Suprapubic skin (tissue), 4 donors: ENCODE measurements around the gene GFOD2. TPM values are rescaled to one million over a fixed set of nuclear protein-coding genes. Genes with fewer than 3 reads are reported as not detected.
A peak's percentile ranks its signal among the peaks of the same experiment; 100 is the strongest.

Source experiments
- DNase-seq, 2 donors: peaks; one replicate each; pipeline ENCODE4 v3.0.0-alpha.2; 2019; ENCODE audit warnings: low spot score in 2 of 2
- H3K27ac ChIP-seq: fragments of 200-600 bp; sonication (generic); one replicate; pipeline ENCODE4 v1.5.1; 2019
- H3K27me3 ChIP-seq: fragments of 200-600 bp; sonication (generic); one replicate; pipeline ENCODE4 v1.5.1; 2019
- H3K36me3 ChIP-seq: fragments of 200-600 bp; sonication (generic); one replicate; pipeline ENCODE4 v1.5.1; 2019
- H3K4me1 ChIP-seq: fragments of 200-600 bp; sonication (generic); one replicate; pipeline ENCODE4 v1.5.1; 2019
- H3K4me3 ChIP-seq: fragments of 200-600 bp; sonication (generic); one replicate; pipeline ENCODE4 v1.5.1; 2019; ENCODE audit warnings: mild to moderate bottlenecking
- H3K9me3 ChIP-seq: fragments of 200-600 bp; sonication (generic); one replicate; pipeline ENCODE4 v1.5.1; 2019
- CTCF ChIP-seq, 2 donors: fragments of 200-600 bp in 1 of 2; fragments of 450-650 bp in 1 of 2; sonication (generic) in 1 of 2; IDR thresholded peaks; one replicate each; pipeline ENCODE4 v1.5.1; 2016 to 2019; ENCODE audit warnings: antibody characterized with exemption in 2 of 2, mild to moderate bottlenecking in 1 of 2, moderate library complexity in 1 of 2
- EP300 ChIP-seq: sonication (generic); formaldehyde crosslinking; IDR thresholded peaks from one replicate; pipeline ENCODE4 v1.6.1; 2017; ENCODE audit warnings: antibody characterized with exemption
- POLR2A ChIP-seq, 2 donors: fragments of 450-650 bp; IDR thresholded peaks; one replicate each; pipeline ENCODE4 v1.6.1; 2017; ENCODE audit warnings: antibody characterized with exemption in 2 of 2, mild to moderate bottlenecking in 2 of 2, moderate library complexity in 2 of 2
- POLR2AphosphoS5 ChIP-seq, 3 donors: sonication (generic); formaldehyde crosslinking; IDR thresholded peaks; one replicate each; pipeline ENCODE4 v1.6.1; 2017; ENCODE audit warnings: antibody characterized with exemption in 3 of 3
- WGBS: methylation state at CpG from one replicate; pipeline ENCODE4 v1.1.5; 2018; 5-methylcytosine and 5-hydroxymethylcytosine counted together
- total RNA-seq, 4 donors: library from RNA; depleted of rRNA; stranded (reverse); fragments of >200 nt; gene quantifications; one replicate each; pipeline ENCODE4 v1.1.0, GENCODE V29; 2016

GFOD2 gene
- total RNA-seq, 4 donors from 2014 or later: 18.3 to 31.1 (median 25.9) TPM

GRCh38 chr16:67648088-67648763, 70.9 kb downstream of the GFOD2 start:
- Histone ChIP-seq H3K4me1 (peaks cover 33% of the 10 kb centered on the region), H3K27ac (no peak overlapping the region), H3K4me3 (no peak overlapping the region), H3K36me3 (no peaks in the 10 kb centered on the region), H3K9me3 (no peaks in the 10 kb centered on the region), H3K27me3 (peaks cover 84% of the 10 kb centered on the region)
- 24% methylated on average over 40 of the region's 65 CpGs for WGBS
- peak in 1 of 2 donors; percentile 57 for DNase-seq
- no peak for TF ChIP-seq CTCF (IDR thresholded peaks at IDR 0.05)
- no peak for TF ChIP-seq POLR2AphosphoS5 (IDR thresholded peaks at IDR 0.05)
- no peak for TF ChIP-seq EP300
- TF ChIP-seq POLR2A (IDR thresholded peaks at IDR 0.05): no peak

DNA sequence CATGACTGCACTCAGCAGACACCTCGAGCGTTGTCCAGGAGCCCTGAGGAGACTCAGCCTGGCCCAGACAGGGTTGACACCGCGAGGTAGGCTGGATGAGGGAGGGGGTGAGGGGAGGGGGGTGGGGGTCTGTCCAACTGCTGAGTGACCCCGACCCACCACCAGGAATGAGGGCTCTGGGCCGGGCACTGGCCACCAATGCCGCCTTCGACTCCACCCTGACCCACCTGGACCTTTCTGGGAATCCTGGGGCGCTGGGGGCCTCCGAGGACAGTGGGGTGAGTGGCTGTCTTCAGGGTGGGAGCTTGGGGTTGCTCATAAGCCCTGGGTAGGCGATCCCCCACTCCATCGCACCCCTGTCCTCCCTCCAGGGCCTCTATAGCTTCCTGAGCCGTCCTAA, 71.4 kb downstream of the GFOD2 start:
- H3K36me3 ChIP-seq: no peaks in the 10 kb centered on the region
- H3K4me3 ChIP-seq: no peak overlapping the region
- TF ChIP-seq POLR2AphosphoS5 (IDR thresholded peaks at IDR 0.05): no peak
- no peak for TF ChIP-seq CTCF (IDR thresholded peaks at IDR 0.05)
- no peak for TF ChIP-seq POLR2A (IDR thresholded peaks at IDR 0.05)
- no peak for TF ChIP-seq EP300
- DNase-seq: no peak
- H3K27ac ChIP-seq: no peak overlapping the region
- WGBS: 77% methylated on average over 12 of the region's 13 CpGs
- H3K27me3 ChIP-seq: peaks cover 78% of the 10 kb centered on the region
- peaks cover 31% of the 10 kb centered on the region for H3K4me1 ChIP-seq
- no peaks in the 10 kb centered on the region for H3K9me3 ChIP-seq

GRCh38 chr16:67647111-67647651, 71.9 kb downstream of the GFOD2 start:
- no peaks in the 10 kb centered on the region for H3K9me3 ChIP-seq
- WGBS: 73% methylated on average over 3 of the region's 15 CpGs
- peaks cover 73% of the 10 kb centered on the region for H3K27me3 ChIP-seq
- no peak overlapping the region for H3K27ac ChIP-seq
- DNase-seq: no peak
- TF ChIP-seq POLR2AphosphoS5 (IDR thresholded peaks at IDR 0.05) (no peak), EP300 (no peak), POLR2A (IDR thresholded peaks at IDR 0.05) (no peak), CTCF (IDR thresholded peaks at IDR 0.05) (no peak)
- H3K4me1 ChIP-seq: peaks cover 31% of the 10 kb centered on the region
- H3K36me3 ChIP-seq: no peaks in the 10 kb centered on the region
- H3K4me3 ChIP-seq: no peak overlapping the region

DNA sequence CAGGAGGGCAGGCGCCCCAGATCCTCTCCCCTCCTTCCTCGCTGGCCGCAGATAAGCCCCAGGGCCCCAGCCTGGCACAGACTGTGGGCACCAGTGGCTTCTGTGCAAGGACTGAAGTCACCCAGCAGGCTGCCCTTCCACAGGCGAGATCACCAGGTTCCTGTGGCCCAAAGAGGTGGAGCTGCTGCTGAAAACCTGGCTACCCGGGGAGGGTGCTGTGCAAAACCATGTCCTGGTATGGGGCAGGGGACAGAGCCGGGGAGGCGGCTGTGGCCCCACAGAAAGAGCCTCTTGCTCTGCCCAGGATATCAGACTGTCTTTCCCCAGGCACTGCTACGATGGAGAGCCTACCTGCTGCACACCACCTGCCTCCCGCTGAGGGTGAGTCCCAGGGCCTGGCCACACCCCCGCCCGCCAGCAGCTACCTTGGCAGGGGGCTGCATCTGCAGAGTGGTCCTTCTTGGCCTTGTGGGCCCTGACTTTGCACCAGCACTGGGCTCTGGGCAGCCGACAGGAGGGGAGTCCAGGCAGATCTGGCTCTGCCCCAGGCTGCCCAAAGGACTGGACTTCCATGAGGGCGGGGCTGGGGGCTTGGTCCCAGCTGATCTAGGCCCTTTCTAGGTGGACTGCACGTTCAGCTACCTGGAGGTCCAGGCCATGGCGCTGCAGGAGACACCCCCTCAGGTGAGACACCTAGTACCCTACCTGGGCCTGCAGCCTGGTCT, 73.6 kb downstream of the GFOD2 start:
- Histone ChIP-seq H3K9me3 (no peaks in the 10 kb centered on the region), H3K4me1 (peaks cover 39% of the 10 kb centered on the region), H3K36me3 (no peaks in the 10 kb centered on the region), H3K27me3 (peaks cover 60% of the 10 kb centered on the region), H3K4me3 (peak overlapping the region; percentile 35), H3K27ac (no peak overlapping the region)
- WGBS: 85% methylated on average over 6 of the region's 15 CpGs
- TF ChIP-seq EP300 (no peak), POLR2A (IDR thresholded peaks at IDR 0.05) (no peak), POLR2AphosphoS5 (IDR thresholded peaks at IDR 0.05) (no peak), CTCF (IDR thresholded peaks at IDR 0.05) (no peak)
- peak; percentile 65 to 67 for DNase-seq

DNA sequence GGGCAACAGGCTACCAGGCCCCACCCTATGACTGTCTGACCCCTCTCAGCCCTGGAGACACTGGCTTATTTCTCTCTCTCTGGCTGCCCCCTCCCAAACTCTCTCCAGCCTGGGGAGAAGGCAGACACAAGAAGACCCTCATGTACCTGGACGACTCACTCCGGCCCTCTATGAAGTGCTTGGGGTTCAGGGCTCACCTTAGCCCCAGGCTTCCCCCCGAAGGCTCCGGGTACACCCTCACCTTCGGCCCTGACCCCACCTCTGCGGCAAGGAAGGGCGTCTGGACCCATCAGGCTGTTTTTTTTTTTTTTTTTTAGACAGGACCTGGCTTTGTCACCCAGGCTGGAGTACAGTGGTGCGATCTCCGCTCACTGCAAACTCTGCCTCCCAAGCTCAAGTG, 75.1 kb downstream of the GFOD2 start:
- DNase-seq: peak; percentile 34 to 41
- Histone ChIP-seq H3K9me3 (no peaks in the 10 kb centered on the region), H3K27me3 (peaks cover 45% of the 10 kb centered on the region), H3K4me1 (peaks cover 30% of the 10 kb centered on the region), H3K4me3 (no peak overlapping the region), H3K36me3 (peaks cover 9% of the 10 kb centered on the region), H3K27ac (no peak overlapping the region)
- no peak for TF ChIP-seq POLR2A (IDR thresholded peaks at IDR 0.05)
- no peak for TF ChIP-seq EP300
- TF ChIP-seq POLR2AphosphoS5 (IDR thresholded peaks at IDR 0.05): no peak
- TF ChIP-seq CTCF (IDR thresholded peaks at IDR 0.05): no peak
- 91% methylated on average over 9 of the region's 9 CpGs for WGBS
